ENCODE data around the gene XYLT1.

DNA sequence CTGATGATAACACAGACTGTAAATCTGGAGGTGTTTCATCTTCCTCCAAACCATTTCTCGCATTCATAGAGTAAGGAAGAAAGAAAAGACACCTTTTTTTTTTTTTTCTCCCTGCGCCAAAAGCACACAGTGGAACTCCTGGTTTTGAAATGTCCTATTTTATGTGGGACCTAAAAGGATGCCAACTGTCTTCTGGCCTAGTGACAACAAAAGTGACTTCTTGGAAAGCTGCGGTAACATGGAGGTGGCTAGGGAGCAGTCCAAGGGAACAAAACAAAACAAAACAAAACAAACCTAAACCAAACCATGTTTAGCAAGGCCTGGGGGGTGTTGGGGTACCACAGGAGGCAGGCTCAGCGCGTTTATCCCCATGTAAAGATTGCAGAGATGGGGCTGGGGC lies 174.8 kb downstream of the XYLT1 start:
- TF ChIP-seq, protein P1, sequence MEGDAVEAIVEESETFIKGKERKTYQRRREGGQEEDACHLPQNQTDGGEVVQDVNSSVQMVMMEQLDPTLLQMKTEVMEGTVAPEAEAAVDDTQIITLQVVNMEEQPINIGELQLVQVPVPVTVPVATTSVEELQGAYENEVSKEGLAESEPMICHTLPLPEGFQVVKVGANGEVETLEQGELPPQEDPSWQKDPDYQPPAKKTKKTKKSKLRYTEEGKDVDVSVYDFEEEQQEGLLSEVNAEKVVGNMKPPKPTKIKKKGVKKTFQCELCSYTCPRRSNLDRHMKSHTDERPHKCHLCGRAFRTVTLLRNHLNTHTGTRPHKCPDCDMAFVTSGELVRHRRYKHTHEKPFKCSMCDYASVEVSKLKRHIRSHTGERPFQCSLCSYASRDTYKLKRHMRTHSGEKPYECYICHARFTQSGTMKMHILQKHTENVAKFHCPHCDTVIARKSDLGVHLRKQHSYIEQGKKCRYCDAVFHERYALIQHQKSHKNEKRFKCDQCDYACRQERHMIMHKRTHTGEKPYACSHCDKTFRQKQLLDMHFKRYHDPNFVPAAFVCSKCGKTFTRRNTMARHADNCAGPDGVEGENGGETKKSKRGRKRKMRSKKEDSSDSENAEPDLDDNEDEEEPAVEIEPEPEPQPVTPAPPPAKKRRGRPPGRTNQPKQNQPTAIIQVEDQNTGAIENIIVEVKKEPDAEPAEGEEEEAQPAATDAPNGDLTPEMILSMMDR (IDR thresholded peaks at IDR 0.05) = no peak
- no peak for TF ChIP-seq POLR2A (IDR thresholded peaks at IDR 0.05)

Measured in esophagus squamous epithelium (tissue), 4 donors.